Measurements from ENCODE around the gene FGD2.
"Not testable (repeated sequence)": the region's sequence is repeated elsewhere in the genome, so short reads cannot be mapped to it uniquely, and the experiment has no call there.

Gene FGD2

DNA sequence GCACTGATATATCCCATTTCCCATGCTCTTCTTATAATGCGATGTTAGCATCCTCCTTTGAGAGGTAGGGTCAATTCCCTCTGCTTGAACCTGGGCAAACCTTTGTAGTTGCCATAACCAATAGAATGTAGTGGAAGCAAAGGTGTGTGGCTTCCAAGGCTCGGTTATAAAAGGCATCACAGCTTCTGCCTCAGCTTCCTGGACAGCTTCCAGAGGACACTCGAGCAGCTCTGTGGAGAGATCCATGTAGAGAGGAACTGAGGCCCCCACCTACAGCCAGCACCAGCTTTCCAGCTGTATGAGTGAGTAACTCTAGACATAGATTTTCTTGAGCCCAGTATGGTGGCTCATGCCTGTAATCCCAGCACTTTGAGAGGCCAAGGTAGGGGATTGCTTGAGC is 36.7 kb downstream of the FGD2 start:
- in situ Hi-C loops (cut with MboI; ENCODE audit: low pct_unique_long_range_greater_than_20kb, low sequenced_read_pairs, unreplicated experiment), result no loop called here
- no peak for DNase-seq (ENCODE audit: low spot score)
- TF ChIP-seq CTCF (IDR thresholded peaks at IDR 0.05; ENCODE audit: extremely low read depth, insufficient read depth, missing control alignments), result no peak

DNA sequence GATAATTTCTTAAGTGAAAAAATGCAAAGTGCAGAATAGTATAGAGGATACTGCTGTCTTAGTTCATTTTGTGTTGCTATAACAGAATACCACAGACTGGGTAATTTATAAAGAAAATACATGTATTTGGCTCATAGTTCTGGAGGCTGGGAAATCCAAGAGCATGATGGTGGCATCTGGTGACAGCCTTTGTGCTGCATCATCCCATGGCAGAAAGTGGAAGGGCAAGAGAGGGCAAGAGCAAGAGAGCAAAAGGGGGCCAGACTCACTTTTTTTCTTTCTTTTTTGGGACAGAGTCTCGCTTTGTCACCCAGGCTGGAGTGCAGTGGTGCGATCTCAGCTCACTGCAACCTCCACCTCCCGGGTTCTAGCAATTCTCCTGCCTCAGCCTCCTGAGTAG is 37.6 kb downstream of the FGD2 start:
- in situ Hi-C loops (cut with MboI; ENCODE audit: low pct_unique_long_range_greater_than_20kb, low sequenced_read_pairs, unreplicated experiment); DNase-seq (ENCODE audit: low spot score): not testable (repeated sequence)

DNA sequence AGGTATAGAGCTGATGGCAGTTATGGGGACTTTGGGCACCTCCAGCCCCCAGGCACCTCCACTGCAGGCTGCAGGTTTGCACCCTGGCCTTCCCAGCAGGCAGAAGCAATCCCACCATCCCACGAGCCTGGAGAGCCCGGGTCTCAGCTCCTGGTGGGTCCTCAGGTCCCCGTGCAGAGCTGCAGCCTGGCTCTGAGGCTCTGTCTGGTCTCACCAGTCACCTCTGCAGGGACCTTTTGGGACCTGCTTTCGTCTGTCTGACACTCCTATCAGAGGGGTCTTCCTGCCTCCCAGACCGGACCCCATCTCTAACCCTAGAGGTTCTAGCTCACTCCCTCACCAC is 41.9 kb downstream of the FGD2 start:
- DNase-seq (ENCODE audit: low spot score), result no peak
- in situ Hi-C loops (cut with MboI; ENCODE audit: low pct_unique_long_range_greater_than_20kb, low sequenced_read_pairs, unreplicated experiment), result no loop called here
- no peak for TF ChIP-seq CTCF (IDR thresholded peaks at IDR 0.05; ENCODE audit: extremely low read depth, insufficient read depth, missing control alignments)

DNA sequence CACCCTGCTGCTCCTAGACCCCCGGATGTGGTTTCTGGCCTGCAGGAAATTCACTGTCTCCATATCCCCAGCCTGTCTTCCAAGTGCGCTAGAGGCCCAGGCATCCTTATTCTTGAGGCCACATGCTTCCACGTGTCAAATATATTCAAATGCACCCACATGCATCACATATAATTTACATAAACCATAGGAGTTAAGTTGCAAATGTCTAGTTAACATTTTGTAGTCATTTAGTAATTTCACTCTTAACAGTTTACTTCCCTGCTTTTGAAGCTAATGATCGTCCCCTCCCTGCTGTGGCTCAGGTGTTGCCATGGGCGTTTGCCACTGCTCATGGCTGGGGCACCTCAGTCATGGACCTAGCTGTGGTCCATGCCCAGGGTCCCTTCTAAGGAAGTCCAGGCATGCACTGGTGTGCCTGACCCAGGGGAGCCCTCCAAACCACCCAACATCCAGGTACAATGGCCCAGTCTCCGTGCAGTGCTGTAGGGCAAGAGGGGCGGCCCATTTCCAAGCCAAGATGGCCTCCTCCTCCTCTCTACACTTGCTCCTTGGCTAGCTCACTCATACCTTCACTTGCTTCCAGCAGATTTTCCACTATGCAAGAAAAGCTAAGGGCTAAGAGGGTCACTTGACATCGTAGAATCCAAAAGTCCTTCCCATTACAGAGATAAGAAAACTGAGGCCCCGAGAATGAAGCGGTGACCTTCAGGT is 42.4 kb downstream of the FGD2 start:
- no peak for TF ChIP-seq CTCF (IDR thresholded peaks at IDR 0.05; ENCODE audit: extremely low read depth, insufficient read depth, missing control alignments)
- no peak for DNase-seq (ENCODE audit: low spot score)
- in situ Hi-C loops (cut with MboI; ENCODE audit: low pct_unique_long_range_greater_than_20kb, low sequenced_read_pairs, unreplicated experiment), result no loop called here

GRCh38 chr6:37048403-37048850 is 43.0 kb downstream of the FGD2 start:
- no peak for DNase-seq (ENCODE audit: low spot score)
- in situ Hi-C loops (cut with MboI; ENCODE audit: low pct_unique_long_range_greater_than_20kb, low sequenced_read_pairs, unreplicated experiment), result no loop called here
- no peak for TF ChIP-seq CTCF (IDR thresholded peaks at IDR 0.05; ENCODE audit: extremely low read depth, insufficient read depth, missing control alignments)

DNA sequence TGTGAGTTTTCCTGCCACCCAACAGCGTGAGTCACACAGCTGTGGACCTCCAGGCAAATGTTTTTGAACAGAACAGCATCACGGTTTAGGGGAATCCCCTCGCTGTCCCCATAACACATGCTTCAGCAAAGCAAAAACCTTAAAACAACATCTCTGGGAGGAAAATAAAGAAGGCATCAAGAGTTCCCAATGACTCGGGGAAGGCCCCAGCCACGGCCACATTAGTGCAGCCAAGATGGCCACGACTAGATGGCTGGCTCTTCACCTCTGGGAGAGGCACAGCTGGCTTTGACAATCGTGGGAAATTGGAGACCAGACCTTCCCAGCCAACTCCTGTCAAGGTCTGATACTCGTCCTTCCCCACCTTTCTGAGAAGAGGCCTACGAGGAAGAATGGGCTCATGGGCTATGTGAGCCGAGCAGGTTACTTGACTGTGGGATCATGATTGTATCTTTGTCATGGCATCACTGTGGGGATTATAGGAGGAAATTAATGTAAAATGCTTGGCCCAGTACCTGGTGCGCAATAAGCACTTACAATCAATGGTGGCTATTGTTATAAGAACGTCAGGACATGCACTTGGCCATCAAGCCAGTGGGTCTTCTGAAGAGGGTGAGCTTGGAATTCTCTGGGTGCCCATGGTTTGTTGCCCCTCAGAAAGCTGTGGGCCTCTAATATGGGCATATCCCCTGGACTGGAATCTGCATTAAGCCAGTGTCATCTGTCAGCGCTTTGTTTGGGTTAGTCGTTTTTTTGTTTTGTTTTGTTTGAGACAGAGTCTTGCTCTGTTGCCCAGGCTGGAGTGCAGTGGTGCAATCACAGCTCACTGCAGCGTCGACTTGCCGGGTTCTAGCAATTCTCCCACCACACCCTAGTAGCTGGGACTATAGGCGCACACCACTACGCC is 43.6 kb downstream of the FGD2 start:
- DNase-seq (ENCODE audit: low spot score), result peak; percentile 80
- in situ Hi-C loops (cut with MboI; ENCODE audit: low pct_unique_long_range_greater_than_20kb, low sequenced_read_pairs, unreplicated experiment), result no loop called here
- no peak for TF ChIP-seq CTCF (IDR thresholded peaks at IDR 0.05; ENCODE audit: extremely low read depth, insufficient read depth, missing control alignments)

- TF ChIP-seq CTCF (IDR thresholded peaks at IDR 0.05; ENCODE audit: extremely low read depth, insufficient read depth, missing control alignments), result no peak
- in situ Hi-C loops (cut with MboI; ENCODE audit: low pct_unique_long_range_greater_than_20kb, low sequenced_read_pairs, unreplicated experiment), result loop anchor here (10.0 kb wide), 1 partner anchor 125 kb away; the partner anchor contains the start of gene PIM1
- no peak for DNase-seq (ENCODE audit: low spot score)
Measured at GRCh38 chr6:37049758-37050044, 44.2 kb downstream of the FGD2 start.
